Gastrocnemius medialis (tissue), 4 donors: ENCODE results near the gene PCDH8. TPM values are rescaled to one million over a fixed set of nuclear protein-coding genes. Genes with fewer than 3 reads are reported as not detected.
"Not testable (repeated sequence)": the region's sequence is repeated elsewhere in the genome, so short reads cannot be mapped to it uniquely, and the experiment has no call there.

ENCODE experiments used
- ATAC-seq, 2 donors: fragments of 150-250 bp; one replicate each; pipeline ENCODE4 v1.9.1; 2016
- DNase-seq, 2 donors: peaks; one replicate each; pipeline ENCODE4 v3.0.0-alpha.2; 2019
- H3K27ac ChIP-seq, 4 donors: fragments of 200-600 bp; sonication (generic); 1 replicate in 1 of 4; 2 replicates in 3 of 4; pipeline ENCODE4 v1.5.1; 2016 to 2018; ENCODE audit warnings: mild to moderate bottlenecking in 2 of 4, moderate library complexity in 1 of 4
- H3K27me3 ChIP-seq, 3 donors: fragments of 200-600 bp; sonication (generic) in 2 of 3; 1 replicate in 1 of 3; 2 replicates in 2 of 3; pipeline versions ENCODE4 v1.5.1 to v1.6.0; 2016 to 2019; ENCODE audit warnings: mild to moderate bottlenecking in 1 of 3, moderate library complexity in 1 of 3
- H3K36me3 ChIP-seq, 2 donors: fragments of 200-600 bp; sonication (generic) in 1 of 2; one replicate each; pipeline ENCODE4 v1.5.1; 2017 to 2018
- H3K4me1 ChIP-seq, 2 donors: fragments of 200-600 bp; sonication (generic) in 1 of 2; one replicate each; pipeline ENCODE4 v1.5.1; 2016 to 2017; ENCODE audit warnings: mild to moderate bottlenecking in 2 of 2
- H3K4me3 ChIP-seq, 4 donors: fragments of 200-600 bp; sonication (generic) in 3 of 4; 1 replicate in 1 of 4; 2 replicates in 3 of 4; pipeline ENCODE4 v1.5.1; 2016 to 2019; ENCODE audit warnings: mild to moderate bottlenecking in 2 of 4
- H3K9me3 ChIP-seq, 3 donors: fragments of 200-600 bp; sonication (generic) in 2 of 3; 1 replicate in 1 of 3; 2 replicates in 2 of 3; pipeline ENCODE4 v1.5.1; 2016 to 2019
- POLR2A ChIP-seq, 2 donors: fragments of 450-650 bp; IDR thresholded peaks; one replicate each; pipeline ENCODE4 v1.6.1; 2017; ENCODE audit warnings: antibody characterized with exemption in 2 of 2, mild to moderate bottlenecking in 2 of 2, moderate library complexity in 2 of 2
- in situ Hi-C, 4 donors: fragments of 200-750 bp; cut with MboI; loops; one replicate each; pipeline versions ENCODE4 v1.15.0 to v1.8.0; 2017; ENCODE audit warnings: low sequenced_read_pairs in 4 of 4
- intact Hi-C: fragments of 100-400 bp; cut with DNase I; formaldehyde crosslinking; loops from one replicate; pipeline ENCODE4 v1.15.1; 2023; ENCODE audit warnings: low total_unique reads
- total RNA-seq, 4 donors: library from RNA; depleted of rRNA; stranded (reverse); fragments of >200 nt; gene quantifications; one replicate each; pipeline versions ENCODE4 v1.1.0 to v1.2.3, GENCODE V29; 2016
- TF ChIP-seq, protein P1 (sequence below), 5 experiments: fragments of 450-650 bp in 3 of 5; fragments of 200-600 bp in 2 of 5; sonication (generic) in 2 of 5; IDR thresholded peaks in 4 of 5; conservative IDR thresholded peaks in 1 of 5; 1 replicate in 4 of 5; 2 replicates in 1 of 5; pipeline ENCODE4 v1.5.1; 2016 to 2019; ENCODE audit warnings: antibody characterized with exemption in 5 of 5, mild to moderate bottlenecking in 3 of 5, moderate library complexity in 3 of 5

Gene PCDH8
- total RNA-seq, 4 donors from 2014 or later, result 0.39 TPM; not detected in 3

DNA sequence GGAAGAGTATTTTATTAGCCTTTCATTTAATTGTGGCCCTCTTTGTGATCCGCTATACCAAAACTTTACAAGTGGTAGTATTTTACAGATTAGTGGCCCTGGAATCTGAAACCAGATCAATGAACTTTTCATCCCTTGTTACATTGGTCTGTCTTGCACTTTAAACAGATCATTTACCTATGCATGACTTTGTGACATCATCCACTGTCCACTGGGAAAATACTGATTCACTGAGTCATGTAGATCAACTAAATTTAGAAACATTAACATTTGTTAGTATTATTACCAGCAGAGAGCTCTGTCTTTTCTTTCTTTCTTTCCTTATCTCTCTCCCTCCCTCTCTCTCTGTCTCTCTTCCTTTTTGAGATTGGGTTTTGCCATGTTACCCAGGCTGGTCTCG, 17.5 kb downstream of the PCDH8 start:
- Histone ChIP-seq H3K27ac (no peak overlapping the region), H3K4me3 (no peak overlapping the region), H3K27me3 (no peaks in the 10 kb centered on the region), H3K36me3 (no peaks in the 10 kb centered on the region), H3K4me1 (no peaks in the 10 kb centered on the region), H3K9me3 (no peaks in the 10 kb centered on the region)
- in situ Hi-C loops, result no loop called here
- DNase-seq (no peak), ATAC-seq (no peak)
- TF ChIP-seq, protein P1, sequence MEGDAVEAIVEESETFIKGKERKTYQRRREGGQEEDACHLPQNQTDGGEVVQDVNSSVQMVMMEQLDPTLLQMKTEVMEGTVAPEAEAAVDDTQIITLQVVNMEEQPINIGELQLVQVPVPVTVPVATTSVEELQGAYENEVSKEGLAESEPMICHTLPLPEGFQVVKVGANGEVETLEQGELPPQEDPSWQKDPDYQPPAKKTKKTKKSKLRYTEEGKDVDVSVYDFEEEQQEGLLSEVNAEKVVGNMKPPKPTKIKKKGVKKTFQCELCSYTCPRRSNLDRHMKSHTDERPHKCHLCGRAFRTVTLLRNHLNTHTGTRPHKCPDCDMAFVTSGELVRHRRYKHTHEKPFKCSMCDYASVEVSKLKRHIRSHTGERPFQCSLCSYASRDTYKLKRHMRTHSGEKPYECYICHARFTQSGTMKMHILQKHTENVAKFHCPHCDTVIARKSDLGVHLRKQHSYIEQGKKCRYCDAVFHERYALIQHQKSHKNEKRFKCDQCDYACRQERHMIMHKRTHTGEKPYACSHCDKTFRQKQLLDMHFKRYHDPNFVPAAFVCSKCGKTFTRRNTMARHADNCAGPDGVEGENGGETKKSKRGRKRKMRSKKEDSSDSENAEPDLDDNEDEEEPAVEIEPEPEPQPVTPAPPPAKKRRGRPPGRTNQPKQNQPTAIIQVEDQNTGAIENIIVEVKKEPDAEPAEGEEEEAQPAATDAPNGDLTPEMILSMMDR (IDR thresholded peaks at IDR 0.05 in 4 of 5, conservative IDR thresholded peaks at IDR 0.05 in 1 of 5), result no peak
- no peak for TF ChIP-seq POLR2A (IDR thresholded peaks at IDR 0.05)
- intact Hi-C loops, result no loop called here

DNA sequence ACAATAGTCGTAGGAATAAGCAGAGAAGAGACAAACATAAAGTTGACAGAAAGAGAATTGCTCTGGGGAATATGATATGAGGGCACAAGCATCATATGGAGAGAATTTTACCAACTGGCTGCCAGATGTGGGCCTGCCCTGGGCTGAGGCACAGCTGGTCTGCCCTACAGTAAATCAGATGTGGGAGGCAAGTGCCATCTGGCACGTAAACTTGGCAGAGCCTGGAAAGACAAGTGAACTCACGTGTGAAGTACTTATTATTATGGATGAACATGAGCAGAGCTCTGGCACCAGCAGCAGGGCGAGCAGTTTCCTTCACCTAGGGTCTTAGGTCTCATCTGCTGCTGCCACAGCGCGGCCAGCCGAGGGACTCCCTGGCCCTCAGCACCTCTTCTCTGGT, 20.6 kb downstream of the PCDH8 start:
- no peaks in the 10 kb centered on the region for H3K36me3 ChIP-seq
- H3K9me3 ChIP-seq, result no peaks in the 10 kb centered on the region
- TF ChIP-seq, protein P1 (IDR thresholded peaks at IDR 0.05 in 4 of 5, conservative IDR thresholded peaks at IDR 0.05 in 1 of 5), result no peak
- TF ChIP-seq POLR2A (IDR thresholded peaks at IDR 0.05), result no peak
- no peak overlapping the region for H3K27ac ChIP-seq
- no peak for DNase-seq
- ATAC-seq, result no peak
- no peaks in the 10 kb centered on the region for H3K27me3 ChIP-seq
- no peaks in the 10 kb centered on the region for H3K4me1 ChIP-seq
- no peak overlapping the region for H3K4me3 ChIP-seq
- intact Hi-C loops, result no loop called here
- in situ Hi-C loops, result no loop called here

DNA sequence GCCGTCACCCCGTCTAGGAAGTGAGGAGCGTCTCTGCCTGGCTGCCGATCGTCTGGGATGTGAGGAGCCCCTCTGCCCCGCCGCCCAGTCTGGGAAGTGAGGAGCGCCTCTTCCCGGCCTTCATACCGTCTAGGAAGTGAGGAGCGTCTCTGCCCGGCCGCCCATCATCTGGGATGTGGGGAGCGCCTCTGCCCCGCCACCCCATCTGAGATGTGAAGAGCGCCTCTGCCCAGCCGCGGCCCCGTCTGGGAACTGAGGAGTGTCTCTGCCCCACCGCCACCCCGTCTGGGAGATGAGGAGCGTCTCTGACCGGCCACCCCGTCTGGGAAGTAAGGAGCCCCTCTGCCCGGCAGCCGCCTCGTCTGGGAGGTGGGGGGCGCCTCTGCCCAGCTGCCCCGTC, 30.6 kb downstream of the PCDH8 start:
- H3K4me3 ChIP-seq, ATAC-seq, H3K27me3 ChIP-seq, intact Hi-C loops, in situ Hi-C loops, H3K9me3 ChIP-seq, DNase-seq, H3K36me3 ChIP-seq, H3K4me1 ChIP-seq, H3K27ac ChIP-seq: not testable (repeated sequence)

DNA sequence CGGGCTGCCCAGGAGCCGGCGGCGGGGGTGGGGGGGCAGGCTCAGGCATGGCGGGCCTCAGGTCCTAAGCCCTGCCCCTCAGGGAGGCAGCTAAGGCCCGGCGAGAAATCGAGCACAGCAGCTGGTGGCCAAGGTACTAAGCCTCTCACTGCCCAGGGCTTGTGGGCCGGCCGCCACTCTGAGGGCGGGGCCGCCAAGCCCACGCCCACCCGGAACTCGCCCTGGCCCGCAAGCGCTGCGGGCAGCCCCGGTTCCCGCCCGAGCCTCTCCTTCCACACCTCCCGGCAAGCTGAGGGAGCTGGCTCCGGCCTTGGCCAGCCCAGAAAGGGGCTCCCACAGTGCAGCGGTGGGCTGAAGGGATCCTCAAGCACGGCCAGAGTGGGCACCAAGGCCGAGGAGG, 33.1 kb downstream of the PCDH8 start:
- TF ChIP-seq, protein P1 (IDR thresholded peaks at IDR 0.05 in 4 of 5, conservative IDR thresholded peaks at IDR 0.05 in 1 of 5), result no peak
- no peak for TF ChIP-seq POLR2A (IDR thresholded peaks at IDR 0.05)
- DNase-seq (no peak), ATAC-seq (no peak)
- in situ Hi-C loops, result no loop called here
- Histone ChIP-seq H3K27me3 (no peaks in the 10 kb centered on the region), H3K4me1 (no peaks in the 10 kb centered on the region), H3K27ac (no peak overlapping the region), H3K9me3 (no peaks in the 10 kb centered on the region), H3K4me3 (no peak overlapping the region), H3K36me3 (no peaks in the 10 kb centered on the region)
- intact Hi-C loops, result no loop called here

DNA sequence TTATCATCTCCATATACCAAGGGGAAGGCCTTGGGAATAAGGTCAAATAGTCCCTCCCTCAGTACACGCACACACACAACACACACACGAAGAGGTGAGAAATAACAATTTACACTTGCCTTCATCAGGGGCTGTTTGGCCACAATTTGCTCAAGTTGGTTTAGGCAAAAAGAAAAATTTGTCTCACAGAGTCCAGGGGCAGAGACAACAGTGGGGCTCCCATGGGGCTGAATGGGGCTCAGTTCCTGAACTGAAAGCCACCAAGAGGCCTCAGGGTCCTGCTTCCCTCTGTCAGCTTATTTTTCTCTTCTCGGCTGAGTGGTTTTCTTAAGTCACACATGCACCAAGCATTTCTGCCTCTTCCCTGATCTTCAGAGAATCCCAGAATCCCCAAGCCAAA, 35.5 kb downstream of the PCDH8 start:
- ATAC-seq, result no peak

More for the DNA sequence above, 35.5 kb downstream of the PCDH8 start:
- Histone ChIP-seq H3K27me3 (no peaks in the 10 kb centered on the region), H3K4me1 (no peaks in the 10 kb centered on the region), H3K27ac (no peak overlapping the region), H3K36me3 (no peaks in the 10 kb centered on the region), H3K4me3 (no peak overlapping the region), H3K9me3 (no peaks in the 10 kb centered on the region)
- TF ChIP-seq, protein P1 (IDR thresholded peaks at IDR 0.05 in 4 of 5, conservative IDR thresholded peaks at IDR 0.05 in 1 of 5), result no peak
- TF ChIP-seq POLR2A (IDR thresholded peaks at IDR 0.05), result no peak
- intact Hi-C loops, result no loop called here
- in situ Hi-C loops, result no loop called here
- no peak for DNase-seq
